ENCODE measurements around the gene AADACL4. TPM values are rescaled to one million over a fixed set of nuclear protein-coding genes. Genes with fewer than 3 reads are reported as not detected.

AADACL4 gene
- polyA plus RNA-seq, result not detected in 2 replicates
- polyA minus RNA-seq, result not detected in 2 replicates

DNA sequence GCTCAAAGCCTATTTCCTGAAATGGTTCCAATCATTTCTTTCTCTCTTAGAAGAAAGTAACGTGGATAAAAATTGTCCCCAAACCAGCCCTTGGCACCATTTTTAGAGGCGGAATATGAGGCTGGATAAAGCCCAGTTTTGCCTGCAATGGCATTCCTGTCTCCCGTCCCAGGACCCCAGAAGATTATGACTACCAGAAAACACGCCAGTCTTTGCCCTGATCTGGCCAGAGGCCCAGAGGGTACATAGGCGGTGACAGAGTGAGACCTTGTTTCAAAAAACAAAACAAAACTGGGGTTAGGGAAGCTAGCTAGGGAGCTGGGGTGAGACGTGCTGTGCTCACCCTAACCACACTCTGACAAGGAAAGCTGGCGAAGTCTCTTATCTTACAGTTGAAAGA lies at the start of gene AADACL4:
AADACL4 (plus strand) TSS at position 301 of the 400 bp plus-strand sequence. CDS start 462 bp downstream, outside the sequence.
- Histone ChIP-seq H3K36me3 (ENCODE audit: insufficient read depth, low read length) (no peaks in the 10 kb centered on the region), H3K4me3 (ENCODE audit: low read length) (no peak within 1 kb of the TSS), H3K9me3 (ENCODE audit: low read length) (no peaks in the 10 kb centered on the region), H3K27me3 (ENCODE audit: insufficient read depth, low read depth, low read length) (no peaks in the 10 kb centered on the region), H2AFZ (ENCODE audit: low read depth, low read length) (no peak within 1 kb of the TSS), H4K20me1 (ENCODE audit: insufficient read depth) (no peaks in the 10 kb centered on the region), H3K79me2 (replicated peaks; ENCODE audit: insufficient read depth, low read length) (no peaks in the 10 kb centered on the region), H3K27ac (ENCODE audit: low read length) (no peak within 1 kb of the TSS), H3K9ac (ENCODE audit: low read length) (no peak within 1 kb of the TSS), H3K4me2 (ENCODE audit: low read length) (no peak within 1 kb of the TSS), H3F3A (ENCODE audit: insufficient read depth, low read length, poor library complexity, severe bottlenecking) (no peaks in the 10 kb centered on the region), H3K9me2 (ENCODE audit: insufficient read depth, low read length) (no peaks in the 10 kb centered on the region)
- no peak for TF ChIP-seq TAF1 (IDR thresholded peaks at IDR 0.05; ENCODE audit: low read depth)
- no peak for TF ChIP-seq RAD21 (conservative IDR thresholded peaks at IDR 0.05)
- TF ChIP-seq EZH2 (IDR thresholded peaks at IDR 0.05; ENCODE audit: borderline replicate concordance, insufficient read depth, low read length, poor library complexity, severe bottlenecking), result no peak
- TF ChIP-seq, protein P1, sequence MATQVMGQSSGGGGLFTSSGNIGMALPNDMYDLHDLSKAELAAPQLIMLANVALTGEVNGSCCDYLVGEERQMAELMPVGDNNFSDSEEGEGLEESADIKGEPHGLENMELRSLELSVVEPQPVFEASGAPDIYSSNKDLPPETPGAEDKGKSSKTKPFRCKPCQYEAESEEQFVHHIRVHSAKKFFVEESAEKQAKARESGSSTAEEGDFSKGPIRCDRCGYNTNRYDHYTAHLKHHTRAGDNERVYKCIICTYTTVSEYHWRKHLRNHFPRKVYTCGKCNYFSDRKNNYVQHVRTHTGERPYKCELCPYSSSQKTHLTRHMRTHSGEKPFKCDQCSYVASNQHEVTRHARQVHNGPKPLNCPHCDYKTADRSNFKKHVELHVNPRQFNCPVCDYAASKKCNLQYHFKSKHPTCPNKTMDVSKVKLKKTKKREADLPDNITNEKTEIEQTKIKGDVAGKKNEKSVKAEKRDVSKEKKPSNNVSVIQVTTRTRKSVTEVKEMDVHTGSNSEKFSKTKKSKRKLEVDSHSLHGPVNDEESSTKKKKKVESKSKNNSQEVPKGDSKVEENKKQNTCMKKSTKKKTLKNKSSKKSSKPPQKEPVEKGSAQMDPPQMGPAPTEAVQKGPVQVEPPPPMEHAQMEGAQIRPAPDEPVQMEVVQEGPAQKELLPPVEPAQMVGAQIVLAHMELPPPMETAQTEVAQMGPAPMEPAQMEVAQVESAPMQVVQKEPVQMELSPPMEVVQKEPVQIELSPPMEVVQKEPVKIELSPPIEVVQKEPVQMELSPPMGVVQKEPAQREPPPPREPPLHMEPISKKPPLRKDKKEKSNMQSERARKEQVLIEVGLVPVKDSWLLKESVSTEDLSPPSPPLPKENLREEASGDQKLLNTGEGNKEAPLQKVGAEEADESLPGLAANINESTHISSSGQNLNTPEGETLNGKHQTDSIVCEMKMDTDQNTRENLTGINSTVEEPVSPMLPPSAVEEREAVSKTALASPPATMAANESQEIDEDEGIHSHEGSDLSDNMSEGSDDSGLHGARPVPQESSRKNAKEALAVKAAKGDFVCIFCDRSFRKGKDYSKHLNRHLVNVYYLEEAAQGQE (IDR thresholded peaks at IDR 0.05; ENCODE audit: borderline replicate concordance), result no peak
- no peak for TF ChIP-seq SMC3 (conservative IDR thresholded peaks at IDR 0.05; ENCODE audit: poor library complexity)
- TF ChIP-seq EP300 (conservative IDR thresholded peaks at IDR 0.05; ENCODE audit: poor library complexity, severe bottlenecking), result no peak
- TF ChIP-seq, protein P2, sequence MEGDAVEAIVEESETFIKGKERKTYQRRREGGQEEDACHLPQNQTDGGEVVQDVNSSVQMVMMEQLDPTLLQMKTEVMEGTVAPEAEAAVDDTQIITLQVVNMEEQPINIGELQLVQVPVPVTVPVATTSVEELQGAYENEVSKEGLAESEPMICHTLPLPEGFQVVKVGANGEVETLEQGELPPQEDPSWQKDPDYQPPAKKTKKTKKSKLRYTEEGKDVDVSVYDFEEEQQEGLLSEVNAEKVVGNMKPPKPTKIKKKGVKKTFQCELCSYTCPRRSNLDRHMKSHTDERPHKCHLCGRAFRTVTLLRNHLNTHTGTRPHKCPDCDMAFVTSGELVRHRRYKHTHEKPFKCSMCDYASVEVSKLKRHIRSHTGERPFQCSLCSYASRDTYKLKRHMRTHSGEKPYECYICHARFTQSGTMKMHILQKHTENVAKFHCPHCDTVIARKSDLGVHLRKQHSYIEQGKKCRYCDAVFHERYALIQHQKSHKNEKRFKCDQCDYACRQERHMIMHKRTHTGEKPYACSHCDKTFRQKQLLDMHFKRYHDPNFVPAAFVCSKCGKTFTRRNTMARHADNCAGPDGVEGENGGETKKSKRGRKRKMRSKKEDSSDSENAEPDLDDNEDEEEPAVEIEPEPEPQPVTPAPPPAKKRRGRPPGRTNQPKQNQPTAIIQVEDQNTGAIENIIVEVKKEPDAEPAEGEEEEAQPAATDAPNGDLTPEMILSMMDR (IDR thresholded peaks at IDR 0.05; ENCODE audit: poor library complexity, severe bottlenecking), result no peak
- no peak for TF ChIP-seq MXI1 (conservative IDR thresholded peaks at IDR 0.05; ENCODE audit: poor library complexity, severe bottlenecking)
- TF ChIP-seq POLR2AphosphoS5 (IDR thresholded peaks at IDR 0.05), result no peak

DNA sequence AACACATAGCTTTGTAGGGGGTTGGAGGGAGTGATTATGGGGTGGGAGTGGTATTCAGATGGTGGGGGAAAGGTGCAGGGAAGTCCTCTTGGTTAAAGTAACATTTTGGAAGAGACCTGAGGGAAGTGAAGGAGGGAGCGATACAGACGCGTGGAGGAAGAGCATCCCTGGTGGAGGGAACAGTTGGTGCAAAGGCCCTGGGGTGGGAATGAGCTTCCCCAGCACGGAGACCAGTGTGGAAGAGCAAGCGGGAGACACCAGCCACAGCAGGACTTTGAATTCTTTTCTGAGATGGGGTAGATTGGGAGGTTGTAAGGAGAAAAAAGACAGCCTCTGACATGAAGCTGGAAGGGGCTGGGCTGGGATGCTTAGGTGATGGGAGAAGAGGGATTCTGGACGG lies 49.4 kb upstream of the AADACL4 start:
- Histone ChIP-seq H3K9me3 (ENCODE audit: low read length) (no peaks in the 10 kb centered on the region), H4K20me1 (ENCODE audit: insufficient read depth) (no peaks in the 10 kb centered on the region), H3K27ac (ENCODE audit: low read length) (no peak overlapping the region), H3K9me2 (ENCODE audit: insufficient read depth, low read length) (no peaks in the 10 kb centered on the region), H3K27me3 (ENCODE audit: insufficient read depth, low read depth, low read length) (peaks cover 20% of the 10 kb centered on the region), H3K36me3 (ENCODE audit: insufficient read depth, low read length) (no peaks in the 10 kb centered on the region), H3K9ac (ENCODE audit: low read length) (no peak overlapping the region), H3K79me2 (replicated peaks; ENCODE audit: insufficient read depth, low read length) (no peaks in the 10 kb centered on the region), H3K4me3 (ENCODE audit: low read length) (no peak overlapping the region), H3F3A (ENCODE audit: insufficient read depth, low read length, poor library complexity, severe bottlenecking) (no peaks in the 10 kb centered on the region), H3K4me2 (ENCODE audit: low read length) (no peak overlapping the region), H2AFZ (ENCODE audit: low read depth, low read length) (no peak overlapping the region)
- TF ChIP-seq TAF1 (IDR thresholded peaks at IDR 0.05; ENCODE audit: low read depth) (no peak), SMC3 (conservative IDR thresholded peaks at IDR 0.05; ENCODE audit: poor library complexity) (no peak), EZH2 (IDR thresholded peaks at IDR 0.05; ENCODE audit: borderline replicate concordance, insufficient read depth, low read length, poor library complexity, severe bottlenecking) (no peak), RAD21 (conservative IDR thresholded peaks at IDR 0.05) (no peak), POLR2AphosphoS5 (IDR thresholded peaks at IDR 0.05) (no peak), MXI1 (conservative IDR thresholded peaks at IDR 0.05; ENCODE audit: poor library complexity, severe bottlenecking) (no peak), EP300 (conservative IDR thresholded peaks at IDR 0.05; ENCODE audit: poor library complexity, severe bottlenecking) (no peak)
- TF ChIP-seq, protein P1 (IDR thresholded peaks at IDR 0.05; ENCODE audit: borderline replicate concordance), result no peak
- TF ChIP-seq, protein P2 (IDR thresholded peaks at IDR 0.05; ENCODE audit: poor library complexity, severe bottlenecking), result no peak
